ENCODE results near the gene PTPN14. TPM values are rescaled to one million over a fixed set of nuclear protein-coding genes. Genes with fewer than 3 reads are reported as not detected.
"Not testable (repeated sequence)": the region's sequence is repeated elsewhere in the genome, so short reads cannot be mapped to it uniquely, and the experiment has no call there.

The PTPN14 gene
- total RNA-seq, 4 donors from 2014 or later = 59.4 to 118 (median 66.1) TPM

DNA sequence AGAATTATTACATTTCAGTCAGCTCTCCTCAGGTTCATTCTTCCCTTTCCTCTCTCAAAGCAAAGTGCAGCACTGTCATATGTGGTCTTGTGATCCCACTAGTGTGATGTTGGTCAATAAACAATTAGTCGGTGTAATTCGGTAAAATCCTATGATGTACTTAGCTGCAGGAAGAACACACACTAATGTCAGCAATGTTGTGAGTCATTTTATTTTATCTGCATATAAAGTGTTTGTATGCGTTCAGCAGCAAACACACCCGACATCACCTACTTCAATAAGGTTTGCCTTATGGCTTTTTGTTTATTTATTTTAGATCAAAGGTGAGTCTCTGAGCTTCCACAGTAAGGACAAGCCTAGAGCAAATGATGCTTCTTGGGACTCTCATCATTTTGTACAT lies 47.8 kb downstream of the PTPN14 start:
- WGBS, 2 donors = 57 to 59% methylated on average over 4 of the region's 4 CpGs

DNA sequence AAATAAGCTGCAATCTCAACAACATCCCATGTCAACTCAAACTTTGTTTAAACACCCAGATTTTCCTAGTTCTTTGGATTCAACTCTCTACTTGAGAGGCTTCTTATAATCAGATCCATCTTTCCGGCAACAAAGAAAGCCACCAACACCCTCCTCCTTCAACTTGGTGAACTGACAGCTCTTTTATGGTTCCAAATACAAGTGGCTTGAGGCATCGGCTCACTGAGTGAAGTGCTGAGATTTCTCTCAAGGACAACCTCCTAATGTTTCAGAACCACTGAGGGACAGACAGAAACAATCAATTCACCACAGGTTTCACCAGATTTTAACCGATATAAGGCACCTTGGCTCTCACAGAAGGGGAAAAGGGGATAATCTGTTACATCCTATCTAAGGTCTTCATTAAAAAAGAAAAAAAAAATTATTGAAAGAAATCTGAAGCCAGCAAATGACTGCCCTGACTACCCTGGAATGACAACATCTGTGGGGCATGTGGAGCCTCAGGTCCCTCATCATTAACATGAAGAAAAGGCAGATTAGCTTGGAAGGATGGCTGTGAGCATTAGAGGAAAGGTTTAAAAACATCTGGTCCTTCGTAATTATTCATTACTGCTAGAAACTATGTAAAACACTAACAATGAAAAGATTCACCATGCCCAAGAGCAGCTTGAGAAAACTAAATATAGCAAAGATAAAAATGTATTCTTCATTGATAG lies 50.9 kb downstream of the PTPN14 start:
- intact Hi-C loops (cut with DNase I; ENCODE audit: low total_unique reads) = no loop called here
- WGBS, 2 donors = 33 to 45% methylated on average over 4 of the region's 4 CpGs
- DNase-seq (ENCODE audit: low spot score in 2 of 2) = no peak
- TF ChIP-seq POLR2A (IDR thresholded peaks at IDR 0.05) = no peak
- TF ChIP-seq, protein P1, sequence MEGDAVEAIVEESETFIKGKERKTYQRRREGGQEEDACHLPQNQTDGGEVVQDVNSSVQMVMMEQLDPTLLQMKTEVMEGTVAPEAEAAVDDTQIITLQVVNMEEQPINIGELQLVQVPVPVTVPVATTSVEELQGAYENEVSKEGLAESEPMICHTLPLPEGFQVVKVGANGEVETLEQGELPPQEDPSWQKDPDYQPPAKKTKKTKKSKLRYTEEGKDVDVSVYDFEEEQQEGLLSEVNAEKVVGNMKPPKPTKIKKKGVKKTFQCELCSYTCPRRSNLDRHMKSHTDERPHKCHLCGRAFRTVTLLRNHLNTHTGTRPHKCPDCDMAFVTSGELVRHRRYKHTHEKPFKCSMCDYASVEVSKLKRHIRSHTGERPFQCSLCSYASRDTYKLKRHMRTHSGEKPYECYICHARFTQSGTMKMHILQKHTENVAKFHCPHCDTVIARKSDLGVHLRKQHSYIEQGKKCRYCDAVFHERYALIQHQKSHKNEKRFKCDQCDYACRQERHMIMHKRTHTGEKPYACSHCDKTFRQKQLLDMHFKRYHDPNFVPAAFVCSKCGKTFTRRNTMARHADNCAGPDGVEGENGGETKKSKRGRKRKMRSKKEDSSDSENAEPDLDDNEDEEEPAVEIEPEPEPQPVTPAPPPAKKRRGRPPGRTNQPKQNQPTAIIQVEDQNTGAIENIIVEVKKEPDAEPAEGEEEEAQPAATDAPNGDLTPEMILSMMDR (IDR thresholded peaks at IDR 0.05) = no peak
- H3K4me3 ChIP-seq (ENCODE audit: low read depth, poor library complexity, severe bottlenecking) = no peak overlapping the region

More for the DNA sequence above, 47.8 kb downstream of the PTPN14 start:
- DNase-seq (ENCODE audit: low spot score in 2 of 2) = no peak
- H3K4me3 ChIP-seq (ENCODE audit: low read depth, poor library complexity, severe bottlenecking) = no peak overlapping the region
- intact Hi-C loops (cut with DNase I; ENCODE audit: low total_unique reads) = no loop called here
- TF ChIP-seq, protein P1 (IDR thresholded peaks at IDR 0.05) = no peak
- TF ChIP-seq POLR2A (IDR thresholded peaks at IDR 0.05) = no peak

DNA sequence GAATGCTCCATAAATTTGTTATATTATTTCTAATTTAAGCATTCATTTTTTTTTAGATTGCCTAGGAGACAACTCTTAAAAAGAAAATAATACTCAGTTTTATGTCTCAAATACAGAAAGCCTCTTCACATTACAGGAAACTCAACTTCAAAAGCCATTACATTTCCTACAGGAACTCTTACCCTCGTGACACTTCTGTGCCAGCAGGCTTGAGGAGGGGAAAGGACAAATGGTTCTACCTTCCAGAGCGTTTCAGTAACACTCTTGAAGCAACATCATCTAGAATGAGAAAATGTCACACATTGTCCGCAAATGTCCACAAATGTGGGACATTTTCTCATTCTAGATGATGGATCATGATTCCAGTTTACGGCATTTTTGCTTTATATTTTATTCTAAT lies 51.7 kb downstream of the PTPN14 start:
- intact Hi-C loops (cut with DNase I; ENCODE audit: low total_unique reads) = no loop called here
- DNase-seq (ENCODE audit: low spot score in 2 of 2) = no peak
- 63 to 74% methylated on average over 4 of the region's 4 CpGs for WGBS, 2 donors
- no peak for TF ChIP-seq POLR2A (IDR thresholded peaks at IDR 0.05)
- TF ChIP-seq, protein P1 (IDR thresholded peaks at IDR 0.05) = no peak
- H3K4me3 ChIP-seq (ENCODE audit: low read depth, poor library complexity, severe bottlenecking) = no peak overlapping the region

DNA sequence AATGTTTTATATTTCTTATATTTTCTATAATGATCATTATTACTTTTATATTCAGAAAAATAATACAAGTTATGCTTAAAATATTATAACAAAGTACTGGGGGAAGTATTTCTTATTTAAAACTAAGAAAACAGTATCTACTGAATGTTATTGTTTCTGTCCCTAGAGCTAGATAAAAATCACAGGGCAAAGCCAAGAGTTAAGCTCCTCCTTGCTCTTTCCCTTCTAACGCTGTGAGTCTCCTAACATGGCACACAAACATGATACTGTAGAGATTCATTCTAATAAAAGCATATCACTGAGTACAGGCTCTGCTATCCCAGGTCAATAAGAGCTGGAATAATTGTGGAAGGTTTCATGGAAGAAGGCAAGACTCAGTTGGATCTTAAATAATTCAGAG lies 53.4 kb downstream of the PTPN14 start:
- no peak for TF ChIP-seq POLR2A (IDR thresholded peaks at IDR 0.05)
- TF ChIP-seq, protein P1 (IDR thresholded peaks at IDR 0.05) = no peak
- 14 to 16% methylated on average over 1 of the region's 1 CpG for WGBS, 2 donors
- no peak for DNase-seq (ENCODE audit: low spot score in 2 of 2)
- intact Hi-C loops (cut with DNase I; ENCODE audit: low total_unique reads) = no loop called here
- H3K4me3 ChIP-seq (ENCODE audit: low read depth, poor library complexity, severe bottlenecking) = no peak overlapping the region

DNA sequence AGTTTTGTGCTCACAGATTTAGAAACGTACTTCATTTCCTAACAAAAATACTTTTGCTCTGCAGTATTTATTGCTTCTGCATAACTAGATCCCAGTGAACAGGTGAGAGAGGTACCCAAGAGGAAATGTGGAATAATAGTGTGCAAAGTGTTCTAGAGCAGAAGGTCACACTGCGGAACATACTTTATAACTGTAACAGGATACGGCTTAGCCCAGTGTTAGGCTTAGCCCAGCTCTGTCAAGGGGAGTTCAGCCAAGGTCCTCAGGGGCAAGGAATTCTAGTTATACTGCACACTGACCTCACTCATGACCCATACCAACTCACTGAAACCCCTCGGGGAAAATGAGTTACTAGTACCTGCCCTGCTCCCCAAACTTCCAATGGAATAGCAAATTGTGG lies 55.3 kb downstream of the PTPN14 start:
- no peak overlapping the region for H3K4me3 ChIP-seq (ENCODE audit: low read depth, poor library complexity, severe bottlenecking)
- TF ChIP-seq, protein P1 (IDR thresholded peaks at IDR 0.05) = no peak
- no peak for TF ChIP-seq POLR2A (IDR thresholded peaks at IDR 0.05)
- 71 to 77% methylated on average over 4 of the region's 4 CpGs for WGBS, 2 donors
- no peak for DNase-seq (ENCODE audit: low spot score in 2 of 2)
- intact Hi-C loops (cut with DNase I; ENCODE audit: low total_unique reads) = no loop called here

DNA sequence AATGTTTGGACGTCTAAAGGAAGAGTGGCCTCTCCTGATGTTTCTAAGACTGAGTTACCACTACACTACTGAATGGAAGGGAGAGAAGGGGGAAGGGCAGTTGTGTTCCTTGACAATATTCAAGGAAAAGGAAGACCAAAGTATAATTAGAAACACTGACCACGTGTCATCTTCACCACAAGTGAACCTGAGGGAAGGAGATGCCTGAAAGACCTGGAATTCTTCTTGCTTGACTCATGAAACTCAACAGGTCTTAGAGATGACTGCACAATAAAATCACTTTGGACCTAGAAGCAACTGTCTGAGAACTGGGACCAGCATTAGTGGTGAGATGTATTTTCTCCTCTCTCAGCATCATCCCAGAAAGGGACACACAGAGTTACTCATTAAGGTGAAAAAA lies 56.7 kb downstream of the PTPN14 start:
- no peak for DNase-seq (ENCODE audit: low spot score in 2 of 2)
- intact Hi-C loops (cut with DNase I; ENCODE audit: low total_unique reads) = no loop called here
- no peak overlapping the region for H3K4me3 ChIP-seq (ENCODE audit: low read depth, poor library complexity, severe bottlenecking)
- TF ChIP-seq, protein P1 (IDR thresholded peaks at IDR 0.05) = no peak
- no peak for TF ChIP-seq POLR2A (IDR thresholded peaks at IDR 0.05)
- 48 to 58% methylated on average over 2 of the region's 2 CpGs for WGBS, 2 donors

DNA sequence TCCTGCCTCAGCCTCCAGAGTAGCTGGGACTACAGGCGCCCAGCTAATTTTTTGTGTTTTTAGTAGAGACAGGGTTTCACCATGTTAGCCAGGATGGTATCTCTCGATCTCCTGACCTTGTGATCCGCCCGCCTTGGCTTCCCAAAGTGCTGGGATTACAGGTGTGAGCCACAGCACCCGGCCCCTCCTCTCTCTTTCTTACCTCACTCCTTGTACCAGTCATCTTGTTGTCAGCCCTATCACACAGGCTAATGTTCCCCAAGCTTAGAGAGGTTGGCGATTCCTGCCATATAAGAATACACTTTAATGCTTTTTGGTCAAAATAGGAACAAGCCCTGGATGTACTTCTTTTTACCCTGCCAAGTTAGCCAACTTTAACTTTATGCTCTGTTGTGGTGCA lies 57.2 kb downstream of the PTPN14 start:
- H3K4me3 ChIP-seq (ENCODE audit: low read depth, poor library complexity, severe bottlenecking); DNase-seq (ENCODE audit: low spot score in 2 of 2); intact Hi-C loops (cut with DNase I; ENCODE audit: low total_unique reads): not testable (repeated sequence)
- WGBS, 2 donors = 78 to 95% methylated on average over 6 of the region's 6 CpGs

All from lower leg skin (tissue), 4 donors.